Stomach (tissue), 4 donors: ENCODE measurements around the gene NCAPH2.

Source experiments
- CTCF ChIP-seq, 7 experiments: fragments of 450-650 bp in 4 of 7; fragments of 200-600 bp in 3 of 7; sonication (generic) in 3 of 7; IDR thresholded peaks; one replicate each; pipeline ENCODE4 v1.5.1; 2016 to 2019; ENCODE audit warnings: antibody characterized with exemption in 7 of 7, control low read depth in 2 of 7, mild to moderate bottlenecking in 1 of 7
- POLR2A ChIP-seq, 4 donors: fragments of 450-650 bp; IDR thresholded peaks; one replicate each; pipeline ENCODE4 v1.6.1; 2016; ENCODE audit warnings: antibody characterized with exemption in 4 of 4, control low read depth in 2 of 4, mild to moderate bottlenecking in 1 of 4, moderate library complexity in 1 of 4

DNA sequence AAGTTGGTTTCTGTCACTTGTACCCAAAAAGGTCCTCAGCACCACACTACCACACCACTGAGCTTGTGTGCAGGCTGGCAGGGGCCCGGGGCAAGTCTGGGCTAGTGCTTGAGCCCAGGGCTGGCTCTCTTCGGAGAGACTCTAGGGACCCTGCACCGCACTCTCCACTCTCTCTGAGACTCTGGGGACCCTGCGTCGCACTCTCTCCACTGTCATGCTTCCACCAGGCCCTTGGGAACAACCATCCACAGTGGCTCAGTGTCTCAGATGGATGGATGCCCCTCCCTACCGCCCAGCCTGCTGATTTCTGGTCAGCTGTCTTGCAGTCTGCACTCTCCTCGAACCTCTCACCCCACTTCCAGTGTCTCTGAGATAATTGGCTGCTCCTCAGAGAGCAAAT, 31.2 kb upstream of the NCAPH2 start:
- TF ChIP-seq CTCF (IDR thresholded peaks at IDR 0.05) (no peak), POLR2A (IDR thresholded peaks at IDR 0.05) (no peak)
